Measurements from ENCODE around the gene TBC1D21.

The TBC1D21 gene

DNA sequence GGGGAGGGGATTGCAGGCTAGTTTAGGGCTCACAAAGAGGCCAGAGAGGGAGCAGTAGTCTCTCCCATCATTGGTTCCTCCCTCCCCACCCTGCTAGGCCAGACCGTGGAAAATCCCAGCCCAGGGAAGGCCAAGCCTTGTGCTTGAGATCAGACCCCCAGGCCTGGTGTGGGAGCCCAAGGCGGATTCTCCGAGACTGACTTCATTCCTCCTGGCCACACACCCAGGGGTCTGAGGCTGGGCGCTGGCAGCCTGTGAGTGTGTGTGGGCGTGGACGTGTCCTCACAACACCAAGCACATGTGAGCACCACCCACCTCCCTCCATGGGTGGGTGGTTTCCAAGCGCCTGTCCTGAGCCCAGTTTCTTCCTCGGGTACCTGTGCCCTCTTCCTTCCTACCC is 57.0 kb downstream of the TBC1D21 start:
- no peak for TF ChIP-seq CTCF (IDR thresholded peaks at IDR 0.05; ENCODE audit: low read depth, low read length, missing control alignments)
- DNase-seq (ENCODE audit: low read depth): no peak
- H3K4me3 ChIP-seq (ENCODE audit: low read depth, low read length): no peak overlapping the region

- no peak for DNase-seq (ENCODE audit: low read depth)
- H3K4me3 ChIP-seq (ENCODE audit: low read depth, low read length): no peak overlapping the region
- no peak for TF ChIP-seq CTCF (IDR thresholded peaks at IDR 0.05; ENCODE audit: low read depth, low read length, missing control alignments)
These were observed 57.5 kb downstream of the TBC1D21 start for GRCh38 chr15:73930790-73931281.

DNA sequence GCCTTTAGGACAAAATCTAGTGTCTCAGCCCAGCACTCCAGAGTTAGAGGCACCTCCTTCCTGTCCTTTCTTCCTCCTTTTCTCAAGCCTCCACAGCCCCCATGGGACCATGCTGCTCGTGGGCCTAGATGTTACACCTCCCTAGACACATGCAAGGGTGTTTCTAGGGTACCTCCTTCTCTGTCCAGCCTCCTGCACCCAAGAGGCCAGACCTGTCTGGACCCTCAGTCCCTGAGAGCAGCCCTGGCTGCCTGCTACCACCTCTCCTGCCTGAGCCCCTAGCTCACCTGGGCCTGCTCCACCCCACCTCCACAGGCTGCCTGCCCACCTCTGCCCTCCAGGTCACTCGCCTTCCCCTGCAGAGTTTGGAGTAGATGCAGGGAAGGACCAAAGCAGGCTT is 58.1 kb downstream of the TBC1D21 start:
- no peak for DNase-seq (ENCODE audit: low read depth)
- no peak overlapping the region for H3K4me3 ChIP-seq (ENCODE audit: low read depth, low read length)
- no peak for TF ChIP-seq CTCF (IDR thresholded peaks at IDR 0.05; ENCODE audit: low read depth, low read length, missing control alignments)

- H3K4me3 ChIP-seq (ENCODE audit: low read depth, low read length): no peak overlapping the region
- DNase-seq (ENCODE audit: low read depth): no peak
- no peak for TF ChIP-seq CTCF (IDR thresholded peaks at IDR 0.05; ENCODE audit: low read depth, low read length, missing control alignments)
These were observed 59.2 kb downstream of the TBC1D21 start for GRCh38 chr15:73932381-73933191.

DNA sequence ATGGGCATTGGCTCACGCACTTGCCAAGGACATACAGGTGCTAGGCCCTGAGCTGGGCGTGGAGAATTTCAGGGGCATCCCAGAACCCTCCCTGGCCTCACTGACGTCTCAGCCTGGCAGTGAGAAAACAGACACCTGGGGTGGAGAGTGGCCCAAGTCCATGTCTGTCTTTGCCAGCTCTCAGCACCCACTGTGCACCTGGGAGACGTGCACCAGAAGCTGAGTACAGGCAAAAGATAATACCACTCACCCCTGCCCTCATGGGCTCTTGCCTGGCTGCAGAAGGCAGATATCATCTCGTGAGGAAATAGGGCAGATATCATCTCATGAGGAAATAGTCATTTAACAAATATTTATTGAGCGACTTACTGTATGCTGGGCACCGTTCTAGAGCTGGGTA is 60.9 kb downstream of the TBC1D21 start:
- DNase-seq (ENCODE audit: low read depth): no peak
- no peak overlapping the region for H3K4me3 ChIP-seq (ENCODE audit: low read depth, low read length)
- no peak for TF ChIP-seq CTCF (IDR thresholded peaks at IDR 0.05; ENCODE audit: low read depth, low read length, missing control alignments)

DNA sequence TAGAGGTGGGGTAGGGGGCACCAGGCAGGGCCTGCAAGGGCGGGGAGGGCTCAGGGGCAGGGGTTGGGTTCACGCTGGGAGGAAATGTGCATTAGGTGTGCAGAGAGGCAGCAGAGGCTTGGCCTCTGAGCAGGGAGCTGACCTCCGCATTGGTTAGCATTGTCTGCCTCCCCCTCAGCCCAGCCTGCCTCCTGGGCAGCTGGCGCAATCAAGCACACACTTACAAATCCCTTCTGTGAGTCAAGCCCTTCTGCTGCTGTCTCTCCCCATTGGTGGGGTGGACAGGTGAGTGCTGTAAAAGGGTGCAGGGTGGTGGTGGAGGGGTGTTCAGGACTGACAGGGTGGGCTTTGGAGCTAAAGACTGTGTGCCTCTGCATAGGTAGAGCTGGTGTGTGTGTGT is 62.2 kb downstream of the TBC1D21 start:
- DNase-seq (ENCODE audit: low read depth): no peak
- H3K4me3 ChIP-seq (ENCODE audit: low read depth, low read length): no peak overlapping the region
- TF ChIP-seq CTCF (IDR thresholded peaks at IDR 0.05; ENCODE audit: low read depth, low read length, missing control alignments): no peak

DNA sequence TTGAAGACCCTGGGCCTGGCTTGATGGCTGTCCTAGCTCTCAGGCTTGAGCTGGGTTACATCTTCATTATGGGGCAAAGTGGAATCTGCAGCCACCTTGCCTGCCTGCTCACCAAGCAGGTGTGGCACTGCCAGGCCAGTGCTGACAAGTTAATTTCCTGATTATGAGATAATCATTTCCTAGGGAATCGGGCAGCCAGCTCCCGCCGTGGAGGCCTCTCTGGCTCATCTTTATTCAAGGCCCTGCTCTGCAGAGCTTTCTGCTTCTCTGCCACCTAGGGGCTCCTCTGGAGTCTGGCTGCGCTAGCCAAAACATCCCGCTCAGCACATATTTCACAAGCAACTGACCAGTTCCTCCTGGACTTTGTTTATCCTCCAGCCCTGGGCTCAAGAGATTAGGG is 62.8 kb downstream of the TBC1D21 start:
- no peak for DNase-seq (ENCODE audit: low read depth)
- H3K4me3 ChIP-seq (ENCODE audit: low read depth, low read length): no peak overlapping the region
- TF ChIP-seq CTCF (IDR thresholded peaks at IDR 0.05; ENCODE audit: low read depth, low read length, missing control alignments): no peak
